ENCODE results near the gene EEPD1. TPM values are rescaled to one million over a fixed set of nuclear protein-coding genes. Genes with fewer than 3 reads are reported as not detected.

Gene EEPD1
- total RNA-seq, 1 experiment from 2014 or later: 7.8 TPM

DNA sequence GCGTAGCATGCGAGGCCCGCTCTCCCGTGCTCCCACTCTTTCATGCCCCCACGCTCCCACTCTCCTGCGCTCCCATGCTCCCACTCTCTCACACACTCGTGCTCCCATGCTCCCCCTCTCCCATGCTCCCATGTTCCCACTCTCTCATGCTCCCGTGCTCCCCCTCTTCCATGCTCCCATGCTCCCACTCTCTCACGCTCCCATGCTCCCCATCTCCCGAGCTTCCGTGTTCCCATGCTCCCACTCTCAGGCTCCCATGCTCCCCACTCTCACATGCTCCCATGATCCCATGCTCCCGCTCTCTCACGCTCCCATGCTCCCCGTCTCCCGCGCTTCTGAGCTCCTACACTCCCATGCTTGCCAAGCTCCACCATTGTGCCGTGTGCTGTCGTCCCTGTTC lies 152.2 kb downstream of the EEPD1 start:
- no peak for DNase-seq (ENCODE audit: low spot score)
- ChIA-PET POLR2A (no interaction called here), CTCF (interaction anchor here (1.1 to 1.2 kb wide), 2 partner anchors 13 to 173 kb away, joined by 3 read pairs; no protein-coding TSS in a partner anchor)
- H3K36me3 Mint-ChIP-seq: no peaks in the 10 kb centered on the region; the same call in 1 of the 2 replicates
- no peaks in the 10 kb centered on the region for H3K27me3 Mint-ChIP-seq (ENCODE audit: low read depth)
- TF ChIP-seq NFE2L1 (CRISPR knock-in tag; IDR thresholded peaks at IDR 0.05) (no peak), NR2C2 (CRISPR knock-in tag; IDR thresholded peaks at IDR 0.05) (no peak), ZNF232 (CRISPR knock-in tag; IDR thresholded peaks at IDR 0.05) (no peak), FOXK1 (CRISPR knock-in tag; IDR thresholded peaks at IDR 0.05) (no peak), JUN (CRISPR knock-in tag; IDR thresholded peaks at IDR 0.05) (no peak), MYBL2 (CRISPR knock-in tag; IDR thresholded peaks at IDR 0.05) (no peak), ZNF423 (CRISPR knock-in tag; IDR thresholded peaks at IDR 0.05) (no peak), TEAD4 (CRISPR knock-in tag; IDR thresholded peaks at IDR 0.05) (no peak), TP53 (CRISPR knock-in tag; IDR thresholded peaks at IDR 0.05) (no peak), ATF1 (CRISPR knock-in tag; IDR thresholded peaks at IDR 0.05) (no peak), ETV6 (CRISPR knock-in tag; IDR thresholded peaks at IDR 0.05) (no peak), NR1H2 (CRISPR knock-in tag; IDR thresholded peaks at IDR 0.05) (no peak), ZNF396 (CRISPR knock-in tag; IDR thresholded peaks at IDR 0.05; ENCODE audit: borderline replicate concordance) (no peak)
- TF ChIP-seq, protein P1, sequence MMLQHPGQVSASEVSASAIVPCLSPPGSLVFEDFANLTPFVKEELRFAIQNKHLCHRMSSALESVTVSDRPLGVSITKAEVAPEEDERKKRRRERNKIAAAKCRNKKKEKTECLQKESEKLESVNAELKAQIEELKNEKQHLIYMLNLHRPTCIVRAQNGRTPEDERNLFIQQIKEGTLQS (CRISPR knock-in tag; conservative IDR thresholded peaks at IDR 0.05): no peak
- TF ChIP-seq, protein P2, sequence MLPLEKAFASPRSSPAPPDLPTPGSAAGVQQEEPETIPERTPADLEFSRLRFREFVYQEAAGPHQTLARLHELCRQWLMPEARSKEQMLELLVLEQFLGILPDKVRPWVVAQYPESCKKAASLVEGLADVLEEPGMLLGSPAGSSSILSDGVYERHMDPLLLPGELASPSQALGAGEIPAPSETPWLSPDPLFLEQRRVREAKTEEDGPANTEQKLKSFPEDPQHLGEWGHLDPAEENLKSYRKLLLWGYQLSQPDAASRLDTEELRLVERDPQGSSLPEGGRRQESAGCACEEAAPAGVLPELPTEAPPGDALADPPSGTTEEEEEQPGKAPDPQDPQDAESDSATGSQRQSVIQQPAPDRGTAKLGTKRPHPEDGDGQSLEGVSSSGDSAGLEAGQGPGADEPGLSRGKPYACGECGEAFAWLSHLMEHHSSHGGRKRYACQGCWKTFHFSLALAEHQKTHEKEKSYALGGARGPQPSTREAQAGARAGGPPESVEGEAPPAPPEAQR (CRISPR knock-in tag; IDR thresholded peaks at IDR 0.05): no peak
- TF ChIP-seq, protein P3, sequence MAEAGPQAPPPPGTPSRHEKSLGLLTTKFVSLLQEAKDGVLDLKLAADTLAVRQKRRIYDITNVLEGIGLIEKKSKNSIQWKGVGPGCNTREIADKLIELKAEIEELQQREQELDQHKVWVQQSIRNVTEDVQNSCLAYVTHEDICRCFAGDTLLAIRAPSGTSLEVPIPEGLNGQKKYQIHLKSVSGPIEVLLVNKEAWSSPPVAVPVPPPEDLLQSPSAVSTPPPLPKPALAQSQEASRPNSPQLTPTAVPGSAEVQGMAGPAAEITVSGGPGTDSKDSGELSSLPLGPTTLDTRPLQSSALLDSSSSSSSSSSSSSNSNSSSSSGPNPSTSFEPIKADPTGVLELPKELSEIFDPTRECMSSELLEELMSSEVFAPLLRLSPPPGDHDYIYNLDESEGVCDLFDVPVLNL (CRISPR knock-in tag; IDR thresholded peaks at IDR 0.05; ENCODE audit: borderline replicate concordance, low read depth): no peak
- TF ChIP-seq, protein P4, sequence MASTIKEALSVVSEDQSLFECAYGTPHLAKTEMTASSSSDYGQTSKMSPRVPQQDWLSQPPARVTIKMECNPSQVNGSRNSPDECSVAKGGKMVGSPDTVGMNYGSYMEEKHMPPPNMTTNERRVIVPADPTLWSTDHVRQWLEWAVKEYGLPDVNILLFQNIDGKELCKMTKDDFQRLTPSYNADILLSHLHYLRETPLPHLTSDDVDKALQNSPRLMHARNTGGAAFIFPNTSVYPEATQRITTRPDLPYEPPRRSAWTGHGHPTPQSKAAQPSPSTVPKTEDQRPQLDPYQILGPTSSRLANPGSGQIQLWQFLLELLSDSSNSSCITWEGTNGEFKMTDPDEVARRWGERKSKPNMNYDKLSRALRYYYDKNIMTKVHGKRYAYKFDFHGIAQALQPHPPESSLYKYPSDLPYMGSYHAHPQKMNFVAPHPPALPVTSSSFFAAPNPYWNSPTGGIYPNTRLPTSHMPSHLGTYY (CRISPR knock-in tag; IDR thresholded peaks at IDR 0.05): no peak
- TF ChIP-seq, protein P5, sequence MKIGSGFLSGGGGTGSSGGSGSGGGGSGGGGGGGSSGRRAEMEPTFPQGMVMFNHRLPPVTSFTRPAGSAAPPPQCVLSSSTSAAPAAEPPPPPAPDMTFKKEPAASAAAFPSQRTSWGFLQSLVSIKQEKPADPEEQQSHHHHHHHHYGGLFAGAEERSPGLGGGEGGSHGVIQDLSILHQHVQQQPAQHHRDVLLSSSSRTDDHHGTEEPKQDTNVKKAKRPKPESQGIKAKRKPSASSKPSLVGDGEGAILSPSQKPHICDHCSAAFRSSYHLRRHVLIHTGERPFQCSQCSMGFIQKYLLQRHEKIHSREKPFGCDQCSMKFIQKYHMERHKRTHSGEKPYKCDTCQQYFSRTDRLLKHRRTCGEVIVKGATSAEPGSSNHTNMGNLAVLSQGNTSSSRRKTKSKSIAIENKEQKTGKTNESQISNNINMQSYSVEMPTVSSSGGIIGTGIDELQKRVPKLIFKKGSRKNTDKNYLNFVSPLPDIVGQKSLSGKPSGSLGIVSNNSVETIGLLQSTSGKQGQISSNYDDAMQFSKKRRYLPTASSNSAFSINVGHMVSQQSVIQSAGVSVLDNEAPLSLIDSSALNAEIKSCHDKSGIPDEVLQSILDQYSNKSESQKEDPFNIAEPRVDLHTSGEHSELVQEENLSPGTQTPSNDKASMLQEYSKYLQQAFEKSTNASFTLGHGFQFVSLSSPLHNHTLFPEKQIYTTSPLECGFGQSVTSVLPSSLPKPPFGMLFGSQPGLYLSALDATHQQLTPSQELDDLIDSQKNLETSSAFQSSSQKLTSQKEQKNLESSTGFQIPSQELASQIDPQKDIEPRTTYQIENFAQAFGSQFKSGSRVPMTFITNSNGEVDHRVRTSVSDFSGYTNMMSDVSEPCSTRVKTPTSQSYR (CRISPR knock-in tag; IDR thresholded peaks at IDR 0.05): no peak
- peaks cover 31% of the 10 kb centered on the region for H3K4me1 Mint-ChIP-seq
- no peak overlapping the region for H3K27ac Mint-ChIP-seq
- no peaks in the 10 kb centered on the region for H3K9me3 Mint-ChIP-seq
- H3K4me3 Mint-ChIP-seq: no peak overlapping the region
- no peak for ATAC-seq

DNA sequence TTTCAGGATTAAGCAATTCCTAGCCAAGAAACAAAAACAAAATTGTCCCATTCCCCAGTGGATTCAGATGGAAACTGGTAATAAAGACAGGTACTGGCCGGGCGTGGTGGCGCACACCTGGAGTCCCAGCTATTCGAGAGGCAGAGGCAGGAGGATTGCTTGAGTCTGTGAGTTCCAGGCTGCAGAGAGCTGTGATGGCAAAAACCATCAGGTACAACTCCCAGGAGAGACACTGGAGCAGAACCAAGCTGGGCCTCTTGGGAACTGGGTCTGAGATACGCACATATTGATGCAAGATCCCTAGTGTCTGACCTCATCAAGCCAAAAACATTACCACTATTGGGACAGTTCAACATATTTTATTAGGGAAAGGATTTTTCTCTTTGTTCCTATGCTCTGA lies 152.6 kb downstream of the EEPD1 start:
- no peak overlapping the region for H3K27ac Mint-ChIP-seq
- no peak overlapping the region for H3K4me3 Mint-ChIP-seq
- no peaks in the 10 kb centered on the region for H3K9me3 Mint-ChIP-seq
- ChIA-PET CTCF (interaction anchor here (0.9 to 1.2 kb wide), 4 partner anchors 12 to 173 kb away, joined by 3 read pairs; no protein-coding TSS in a partner anchor), POLR2A (no interaction called here)
- peaks cover 30% of the 10 kb centered on the region for H3K4me1 Mint-ChIP-seq
- no peaks in the 10 kb centered on the region; the same call in 1 of the 2 replicates for H3K36me3 Mint-ChIP-seq
- DNase-seq (ENCODE audit: low spot score) (no peak), ATAC-seq (no peak)
- no peaks in the 10 kb centered on the region for H3K27me3 Mint-ChIP-seq (ENCODE audit: low read depth)
- TF ChIP-seq, protein P6, sequence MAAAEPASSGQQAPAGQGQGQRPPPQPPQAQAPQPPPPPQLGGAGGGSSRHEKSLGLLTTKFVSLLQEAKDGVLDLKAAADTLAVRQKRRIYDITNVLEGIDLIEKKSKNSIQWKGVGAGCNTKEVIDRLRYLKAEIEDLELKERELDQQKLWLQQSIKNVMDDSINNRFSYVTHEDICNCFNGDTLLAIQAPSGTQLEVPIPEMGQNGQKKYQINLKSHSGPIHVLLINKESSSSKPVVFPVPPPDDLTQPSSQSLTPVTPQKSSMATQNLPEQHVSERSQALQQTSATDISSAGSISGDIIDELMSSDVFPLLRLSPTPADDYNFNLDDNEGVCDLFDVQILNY (CRISPR knock-in tag; IDR thresholded peaks at IDR 0.05): no peak
- TF ChIP-seq, protein P7, sequence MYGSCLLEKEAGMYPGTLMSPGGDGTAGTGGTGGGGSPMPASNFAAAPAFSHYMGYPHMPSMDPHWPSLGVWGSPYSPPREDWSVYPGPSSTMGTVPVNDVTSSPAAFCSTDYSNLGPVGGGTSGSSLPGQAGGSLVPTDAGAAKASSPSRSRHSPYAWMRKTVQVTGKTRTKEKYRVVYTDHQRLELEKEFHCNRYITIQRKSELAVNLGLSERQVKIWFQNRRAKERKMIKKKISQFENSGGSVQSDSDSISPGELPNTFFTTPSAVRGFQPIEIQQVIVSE (CRISPR knock-in tag; IDR thresholded peaks at IDR 0.05; ENCODE audit: borderline replicate concordance): no peak
- no peak for TF ChIP-seq NFATC4 (CRISPR knock-in tag; IDR thresholded peaks at IDR 0.05)
- TF ChIP-seq NFYB (CRISPR knock-in tag; conservative IDR thresholded peaks at IDR 0.05; ENCODE audit: low read depth): no peak
- TF ChIP-seq TEAD4 (CRISPR knock-in tag; IDR thresholded peaks at IDR 0.05): no peak
- no peak for TF ChIP-seq CREM (CRISPR knock-in tag; IDR thresholded peaks at IDR 0.05)
- no peak for TF ChIP-seq PRRX2 (CRISPR knock-in tag; IDR thresholded peaks at IDR 0.05)
- TF ChIP-seq, protein P8, sequence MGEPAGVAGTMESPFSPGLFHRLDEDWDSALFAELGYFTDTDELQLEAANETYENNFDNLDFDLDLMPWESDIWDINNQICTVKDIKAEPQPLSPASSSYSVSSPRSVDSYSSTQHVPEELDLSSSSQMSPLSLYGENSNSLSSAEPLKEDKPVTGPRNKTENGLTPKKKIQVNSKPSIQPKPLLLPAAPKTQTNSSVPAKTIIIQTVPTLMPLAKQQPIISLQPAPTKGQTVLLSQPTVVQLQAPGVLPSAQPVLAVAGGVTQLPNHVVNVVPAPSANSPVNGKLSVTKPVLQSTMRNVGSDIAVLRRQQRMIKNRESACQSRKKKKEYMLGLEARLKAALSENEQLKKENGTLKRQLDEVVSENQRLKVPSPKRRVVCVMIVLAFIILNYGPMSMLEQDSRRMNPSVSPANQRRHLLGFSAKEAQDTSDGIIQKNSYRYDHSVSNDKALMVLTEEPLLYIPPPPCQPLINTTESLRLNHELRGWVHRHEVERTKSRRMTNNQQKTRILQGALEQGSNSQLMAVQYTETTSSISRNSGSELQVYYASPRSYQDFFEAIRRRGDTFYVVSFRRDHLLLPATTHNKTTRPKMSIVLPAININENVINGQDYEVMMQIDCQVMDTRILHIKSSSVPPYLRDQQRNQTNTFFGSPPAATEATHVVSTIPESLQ (CRISPR knock-in tag; IDR thresholded peaks at IDR 0.05): no peak
- no peak for TF ChIP-seq MXD4 (CRISPR knock-in tag; IDR thresholded peaks at IDR 0.05; ENCODE audit: borderline replicate concordance)
- no peak for TF ChIP-seq TP53 (CRISPR knock-in tag; IDR thresholded peaks at IDR 0.05)
- no peak for TF ChIP-seq ZNF232 (CRISPR knock-in tag; IDR thresholded peaks at IDR 0.05)
- no peak for TF ChIP-seq KAT7 (CRISPR knock-in tag; IDR thresholded peaks at IDR 0.05; ENCODE audit: borderline replicate concordance)
